Keratinocyte (primary cell): ENCODE measurements around the gene UCN2. TPM values are rescaled to one million over a fixed set of nuclear protein-coding genes. Genes with fewer than 3 reads are reported as not detected.

ENCODE experiments used
- DNase-seq: peaks from one replicate; pipeline ENCODE4 v3.0.0-alpha.2; 2011; ENCODE audit warnings: low read depth, missing footprints, low spot score
- FAIRE-seq: peaks from 2 replicates; lab custom pipeline; 2011; peaks lifted over from hg19 to GRCh38; lab: Jason Lieb, UNC
- H2AFZ ChIP-seq: 2 replicates; pipeline ENCODE4 v1.6.0; 2012; ENCODE audit warnings: low read length, control low read depth, inconsistent platforms; ENCODE audit not compliant: control insufficient read depth
- H3K27ac ChIP-seq: 2 replicates; pipeline ENCODE4 v1.5.1; 2011; ENCODE audit warnings: low read length; ENCODE audit not compliant: control insufficient read depth, insufficient read depth
- H3K27me3 ChIP-seq: 3 replicates; pipeline ENCODE4 v1.6.0; 2011; ENCODE audit warnings: low read length; ENCODE audit not compliant: control insufficient read depth, insufficient read depth; ENCODE audit errors: extremely low read depth
- H3K36me3 ChIP-seq, 2 experiments: 2 replicates in 1 of 2; 3 replicates in 1 of 2; pipeline ENCODE4 v1.5.1; 2011; ENCODE audit warnings: low read length in 2 of 2, mild to moderate bottlenecking in 1 of 2; ENCODE audit not compliant: control insufficient read depth in 2 of 2, insufficient read depth in 2 of 2; ENCODE audit errors: extremely low read depth in 1 of 2
- H3K4me1 ChIP-seq: 3 replicates; pipeline ENCODE4 v1.5.1; 2011; ENCODE audit warnings: low read length; ENCODE audit not compliant: control insufficient read depth, insufficient read depth; ENCODE audit errors: extremely low read depth
- H3K4me2 ChIP-seq: 3 replicates; pipeline ENCODE4 v1.6.0; 2011; ENCODE audit warnings: low read depth, low read length; ENCODE audit not compliant: control insufficient read depth, insufficient read depth; ENCODE audit errors: extremely low read depth
- H3K4me3 ChIP-seq, 3 experiments: fragments of 200-600 bp in 1 of 3; sonication (generic) in 1 of 3; 2 replicates in 2 of 3; 3 replicates in 1 of 3; pipeline ENCODE4 v1.5.1; 2011 to 2016; ENCODE audit warnings: low read length in 3 of 3, mild to moderate bottlenecking in 3 of 3, control low read depth in 2 of 3, inconsistent platforms in 1 of 3, low read depth in 1 of 3, mixed read lengths in 1 of 3, mixed run types in 1 of 3, moderate library complexity in 1 of 3; ENCODE audit not compliant: control insufficient read depth in 2 of 3, insufficient read depth in 2 of 3; ENCODE audit errors: extremely low read depth in 1 of 3
- H3K79me2 ChIP-seq: 2 replicates; pipeline ENCODE4 v1.6.0; 2012; ENCODE audit warnings: low read length; ENCODE audit not compliant: control insufficient read depth, insufficient read depth
- H3K9ac ChIP-seq: 3 replicates; pipeline ENCODE4 v1.6.0; 2011; ENCODE audit warnings: low read length; ENCODE audit not compliant: control insufficient read depth, insufficient read depth; ENCODE audit errors: extremely low read depth
- H3K9me1 ChIP-seq: 3 replicates; pipeline ENCODE4 v1.6.0; 2011; ENCODE audit warnings: low read length; ENCODE audit not compliant: control insufficient read depth, insufficient read depth; ENCODE audit errors: extremely low read depth
- H3K9me3 ChIP-seq: 2 replicates; pipeline ENCODE4 v1.5.1; 2012; ENCODE audit warnings: low read depth, low read length; ENCODE audit not compliant: control insufficient read depth
- H4K20me1 ChIP-seq: 3 replicates; pipeline ENCODE4 v1.6.0; 2011; ENCODE audit warnings: low read length; ENCODE audit not compliant: control insufficient read depth, insufficient read depth; ENCODE audit errors: extremely low read depth
- EZH2 ChIP-seq: IDR thresholded peaks from one replicate; pipeline ENCODE4 v1.6.1; 2012; ENCODE audit warnings: inconsistent platforms, mild to moderate bottlenecking, low read length, moderate library complexity
- dilution Hi-C: fragments of 300-500 bp; cut with MboI; formaldehyde crosslinking; loops from one replicate; pipeline ENCODE4 v1.7.0; 2020; ENCODE audit warnings: low sequenced_read_pairs; ENCODE audit not compliant: extremely low pct_ligation_motif_present
- polyA plus RNA-seq, 5 experiments: library from polyadenylated mRNA; depleted of rRNA in 3 of 5; stranded (reverse) in 3 of 5; stranded (forward) in 1 of 5; unstranded in 1 of 5; fragments of >200 nt; gene quantifications; 1 replicate in 1 of 5; 2 replicates in 3 of 5; 3 replicates in 1 of 5; pipeline versions ENCODE4 v1.2.1 to v1.2.3, GENCODE V29; 2011 to 2012; ENCODE audit warnings: missing spikeins in 2 of 5, low read depth in 1 of 5, low replicate concordance in 1 of 5
- small RNA-seq, 3 experiments: library from RNA; depleted of rRNA; stranded (forward); fragments of <200 nt; gene quantifications; one replicate each; pipeline ENCODE3, GENCODE V24; 2012; ENCODE audit warnings: low read depth in 3 of 3, low replicate concordance in 1 of 3; ENCODE audit not compliant: insufficient read length in 3 of 3
- TF ChIP-seq, protein P1 (sequence below), 3 experiments: IDR thresholded peaks in 1 of 3; conservative IDR thresholded peaks in 1 of 3; optimal IDR thresholded peaks in 1 of 3; 2 replicates in 2 of 3; 3 replicates in 1 of 3; pipeline versions ENCODE3 to v1.5.1; 2011; ENCODE audit warnings: low read length in 3 of 3, mild to moderate bottlenecking in 3 of 3, moderate library complexity in 2 of 3, control low read depth in 1 of 3, inconsistent platforms in 1 of 3; ENCODE audit not compliant: insufficient read depth in 2 of 3; ENCODE audit errors: extremely low read depth in 1 of 3

UCN2 gene
- polyA plus RNA-seq, 1 donor (not counting 4 experiments of a cell fraction or from before 2014, with no cell fraction given) = 5.7 TPM

DNA sequence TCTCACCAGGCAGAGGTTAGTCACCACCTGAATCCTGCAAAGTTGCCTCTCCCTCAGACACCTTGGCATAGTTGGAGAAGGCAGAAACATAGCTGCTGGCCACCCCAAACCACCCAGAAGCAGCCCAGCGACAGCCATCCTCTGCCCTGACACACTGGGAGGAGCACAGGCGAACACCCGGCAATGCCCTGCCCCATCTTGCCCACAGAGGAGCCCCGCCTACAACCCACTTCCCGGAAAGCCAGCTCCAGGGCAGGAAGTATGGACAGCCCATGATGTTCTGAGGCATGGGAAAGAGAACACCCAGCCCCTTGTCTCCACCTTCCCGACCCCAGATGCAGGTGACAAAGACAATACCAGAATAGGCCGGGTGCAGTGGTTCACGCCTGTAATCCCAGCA lies 47.0 kb downstream of the UCN2 start:
- Histone ChIP-seq H3K79me2 (no peaks in the 10 kb centered on the region), H3K4me3 (no peak overlapping the region), H4K20me1 (no peaks in the 10 kb centered on the region), H3K9ac (no peak overlapping the region), H3K27me3 (no peaks in the 10 kb centered on the region), H3K27ac (no peak overlapping the region), H3K4me2 (no peak overlapping the region), H3K4me1 (peaks cover 4% of the 10 kb centered on the region), H3K9me3 (no peaks in the 10 kb centered on the region), H3K9me1 (no peaks in the 10 kb centered on the region), H2AFZ (no peak overlapping the region), H3K36me3 (peaks cover 0 to 6% of the 10 kb centered on the region in 2 experiments)
- dilution Hi-C loops = no loop called here
- DNase-seq = no peak
- TF ChIP-seq, protein P1, sequence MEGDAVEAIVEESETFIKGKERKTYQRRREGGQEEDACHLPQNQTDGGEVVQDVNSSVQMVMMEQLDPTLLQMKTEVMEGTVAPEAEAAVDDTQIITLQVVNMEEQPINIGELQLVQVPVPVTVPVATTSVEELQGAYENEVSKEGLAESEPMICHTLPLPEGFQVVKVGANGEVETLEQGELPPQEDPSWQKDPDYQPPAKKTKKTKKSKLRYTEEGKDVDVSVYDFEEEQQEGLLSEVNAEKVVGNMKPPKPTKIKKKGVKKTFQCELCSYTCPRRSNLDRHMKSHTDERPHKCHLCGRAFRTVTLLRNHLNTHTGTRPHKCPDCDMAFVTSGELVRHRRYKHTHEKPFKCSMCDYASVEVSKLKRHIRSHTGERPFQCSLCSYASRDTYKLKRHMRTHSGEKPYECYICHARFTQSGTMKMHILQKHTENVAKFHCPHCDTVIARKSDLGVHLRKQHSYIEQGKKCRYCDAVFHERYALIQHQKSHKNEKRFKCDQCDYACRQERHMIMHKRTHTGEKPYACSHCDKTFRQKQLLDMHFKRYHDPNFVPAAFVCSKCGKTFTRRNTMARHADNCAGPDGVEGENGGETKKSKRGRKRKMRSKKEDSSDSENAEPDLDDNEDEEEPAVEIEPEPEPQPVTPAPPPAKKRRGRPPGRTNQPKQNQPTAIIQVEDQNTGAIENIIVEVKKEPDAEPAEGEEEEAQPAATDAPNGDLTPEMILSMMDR (optimal IDR thresholded peaks at IDR 0.05 in 1 of 3, IDR thresholded peaks at IDR 0.05 in 1 of 3, conservative IDR thresholded peaks at IDR 0.05 in 1 of 3; ENCODE audit: extremely low read depth in 1 of 3, insufficient read depth in 2 of 3, low read length in 3 of 3) = no peak
- TF ChIP-seq EZH2 = no peak
- peak; percentile 20 for FAIRE-seq

DNA sequence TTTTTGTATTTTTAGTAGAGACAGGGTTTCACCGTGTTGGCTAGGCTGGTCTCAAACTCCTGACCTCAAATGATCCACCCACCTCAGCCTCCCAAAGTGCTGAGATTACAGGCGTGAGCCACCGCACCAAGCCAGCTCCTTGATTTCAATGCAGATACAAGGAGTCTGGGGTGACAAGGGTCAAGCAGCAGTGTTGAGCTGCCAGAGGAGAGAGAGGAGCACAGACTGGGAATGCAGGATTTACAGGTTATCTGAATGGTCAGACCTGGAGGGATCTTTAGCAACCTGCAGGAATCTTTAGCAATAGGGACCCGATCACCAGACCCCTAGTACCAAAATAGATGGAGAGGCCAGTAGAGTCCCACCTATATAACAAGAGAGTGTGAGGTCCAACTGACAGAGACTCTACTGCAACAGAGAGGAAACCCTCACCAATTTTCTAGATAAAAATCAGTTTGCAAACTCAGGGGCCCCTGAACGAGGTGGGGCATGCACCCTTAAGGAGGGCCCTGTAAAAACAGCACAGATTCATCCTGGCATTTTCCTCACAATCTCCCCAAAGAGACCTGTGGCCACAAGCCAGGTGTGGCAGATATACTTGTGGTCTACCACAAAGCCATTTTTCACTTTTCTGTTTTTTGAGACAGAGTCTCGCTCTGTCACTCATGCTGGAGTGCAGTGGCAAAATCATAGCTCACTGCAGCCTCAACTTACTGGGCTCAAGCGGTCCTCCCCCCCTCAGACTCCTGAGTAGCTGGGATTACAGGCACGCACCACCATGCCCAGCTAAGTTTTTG lies 49.0 kb downstream of the UCN2 start:
- TF ChIP-seq, protein P1 (optimal IDR thresholded peaks at IDR 0.05 in 1 of 3, IDR thresholded peaks at IDR 0.05 in 1 of 3, conservative IDR thresholded peaks at IDR 0.05 in 1 of 3; ENCODE audit: extremely low read depth in 1 of 3, insufficient read depth in 2 of 3, low read length in 3 of 3) = no peak
- TF ChIP-seq EZH2 = no peak
- Histone ChIP-seq H3K4me2 (no peak overlapping the region), H3K27me3 (no peaks in the 10 kb centered on the region), H3K9me1 (no peaks in the 10 kb centered on the region), H2AFZ (no peak overlapping the region), H3K79me2 (no peaks in the 10 kb centered on the region), H3K36me3 (peaks cover 0 to 3% of the 10 kb centered on the region in 2 experiments), H3K4me3 (no peak overlapping the region), H4K20me1 (no peaks in the 10 kb centered on the region), H3K9ac (no peak overlapping the region), H3K4me1 (peaks cover 4% of the 10 kb centered on the region), H3K27ac (no peak overlapping the region), H3K9me3 (no peaks in the 10 kb centered on the region)
- DNase-seq (no peak), FAIRE-seq (no peak)
- dilution Hi-C loops = no loop called here

Small RNA genes within 50 kb of the gene (small RNA-seq; reads per million reads assigned to genes)
- 0 to 0.33 (median 0.25) reads per million in 3 experiments for gene MIR6823

Other genes starting within 250 kb of the UCN2 start
- not detected in 3 replicates for gene SPINK8, start 230.1 kb downstream of the UCN2 start, polyA plus RNA-seq
- gene FBXW12, start 191.6 kb downstream of the UCN2 start, polyA plus RNA-seq = not detected in 3 replicates
- gene PLXNB1, start 133.7 kb downstream of the UCN2 start, polyA plus RNA-seq = 67.5 to 124 TPM (median 83.0 TPM) in 3 replicates
- gene CCDC51, start 123.7 kb downstream of the UCN2 start, polyA plus RNA-seq = 27.9 to 28.8 TPM (median 28.4 TPM) in 3 replicates
- gene TMA7, start 123.5 kb downstream of the UCN2 start, polyA plus RNA-seq = 190 to 418 TPM (median 306 TPM) in 3 replicates
- gene ATRIP, start 117.0 kb downstream of the UCN2 start, polyA plus RNA-seq = 8.6 to 9.7 TPM (median 9.1 TPM) in 3 replicates
- 94.4 to 159 TPM (median 95.5 TPM) in 3 replicates for gene SHISA5, start 59.6 kb downstream of the UCN2 start, polyA plus RNA-seq
- gene PFKFB4, start 7.0 kb downstream of the UCN2 start, polyA plus RNA-seq = 15.1 to 22.0 TPM (median 16.2 TPM) in 3 replicates
- gene COL7A1, start 31.5 kb upstream of the UCN2 start, polyA plus RNA-seq = 59.4 to 91.3 TPM (median 74.4 TPM) in 3 replicates
- 417 to 473 TPM (median 440 TPM) in 3 replicates for gene UQCRC1, start 45.9 kb upstream of the UCN2 start, polyA plus RNA-seq
- gene TMEM89, start 58.0 kb upstream of the UCN2 start, polyA plus RNA-seq = not detected in 3 replicates
- 24.9 to 35.7 TPM (median 34.5 TPM) in 3 replicates for gene SLC26A6, start 71.7 kb upstream of the UCN2 start, polyA plus RNA-seq
- gene CELSR3, start 99.1 kb upstream of the UCN2 start, polyA plus RNA-seq = 0.25 to 0.53 TPM (median 0.31 TPM) in 3 replicates
- 9.8 to 15.8 TPM (median 10.5 TPM) in 3 replicates for gene NCKIPSD, start 122.1 kb upstream of the UCN2 start, polyA plus RNA-seq
- 94.3 to 124 TPM (median 110 TPM) in 3 replicates for gene IP6K2, start 153.4 kb upstream of the UCN2 start, polyA plus RNA-seq